ENCODE measurements around the gene PYGO2. TPM values are rescaled to one million over a fixed set of nuclear protein-coding genes. Genes with fewer than 3 reads are reported as not detected.

Gene PYGO2
- total RNA-seq, 2 experiments from 2014 or later: 55.3 TPM

- no peaks in the 10 kb centered on the region for H3K36me3 Mint-ChIP-seq
- POLR2A ChIA-PET: interaction anchor here (1.1 to 1.5 kb wide), 4 partner anchors 8 to 255 kb away, joined by 3 to 4 read pairs (median 4); partner anchors contain the start of gene FLAD1
- H3K27me3 Mint-ChIP-seq: no peaks in the 10 kb centered on the region
- peaks cover 44% of the 10 kb centered on the region for H3K4me1 Mint-ChIP-seq
- no peak for DNase-seq
- H3K9me3 Mint-ChIP-seq: no peaks in the 10 kb centered on the region
- H3K27ac Mint-ChIP-seq: peak overlapping the region; percentile 91
- no peak for ATAC-seq (ENCODE audit: low read depth)
- H3K4me3 Mint-ChIP-seq: peak overlapping the region; percentile 97
Observed at GRCh38 chr1:155003766-155004351, 42.3 kb upstream of the PYGO2 start.

- DNase-seq (no peak), ATAC-seq (ENCODE audit: low read depth) (no peak)
- Mint-ChIP-seq H3K27me3 (no peaks in the 10 kb centered on the region), H3K9me3 (no peaks in the 10 kb centered on the region), H3K4me1 (peaks cover 44% of the 10 kb centered on the region), H3K27ac (peak overlapping the region; percentile 91), H3K36me3 (no peaks in the 10 kb centered on the region), H3K4me3 (peak overlapping the region; percentile 97)
- POLR2A ChIA-PET: interaction anchor here (1.1 to 1.5 kb wide), 5 partner anchors 9 to 255 kb away, joined by 3 to 4 read pairs (median 3); partner anchors contain the start of genes FLAD1 and PYGO2
Observed at GRCh38 chr1:155003227-155003765, 41.7 kb upstream of the PYGO2 start.

GRCh38 chr1:155002464-155003226, 41.1 kb upstream of the PYGO2 start, which contains the start of gene ZBTB7B:
Gene ZBTB7B, plus strand, starts transcription at chr1:155002802. Its CDS starts 11,859 bp downstream, at chr1:155014661.
- POLR2A ChIA-PET: interaction anchor here (1.2 to 1.3 kb wide), 3 partner anchors 29 to 256 kb away, joined by 3 to 8 read pairs (median 3); partner anchors contain the start of gene PYGO2
- Mint-ChIP-seq H3K27ac (peak within 1 kb of the TSS; percentile 99), H3K9me3 (no peaks in the 10 kb centered on the region), H3K4me3 (peak within 1 kb of the TSS; percentile 99), H3K27me3 (no peaks in the 10 kb centered on the region), H3K36me3 (no peaks in the 10 kb centered on the region), H3K4me1 (peaks cover 49% of the 10 kb centered on the region)
- no peak for DNase-seq
- ATAC-seq (ENCODE audit: low read depth): no peak

GRCh38 chr1:155001675-155002463, 40.3 kb upstream of the PYGO2 start:
- no peaks in the 10 kb centered on the region for H3K36me3 Mint-ChIP-seq
- H3K27me3 Mint-ChIP-seq: no peaks in the 10 kb centered on the region
- peak; percentile 68 for ATAC-seq (ENCODE audit: low read depth)
- no peaks in the 10 kb centered on the region for H3K9me3 Mint-ChIP-seq
- peak; percentile 96 for DNase-seq
- H3K4me1 Mint-ChIP-seq: peaks cover 52% of the 10 kb centered on the region
- POLR2A ChIA-PET: interaction anchor here (0.7 to 3.8 kb wide), 8 partner anchors 9 to 65 kb away, joined by 3 to 22 read pairs (median 4); partner anchors contain the start of genes PBXIP1, PMVK and PYGO2
- H3K27ac Mint-ChIP-seq: peak overlapping the region; percentile 99
- H3K4me3 Mint-ChIP-seq: peak overlapping the region; percentile 99

- peak overlapping the region; percentile 88 for H3K27ac Mint-ChIP-seq
- ATAC-seq (ENCODE audit: low read depth) (no peak), DNase-seq (no peak)
- H3K9me3 Mint-ChIP-seq: no peaks in the 10 kb centered on the region
- peaks cover 47% of the 10 kb centered on the region for H3K4me1 Mint-ChIP-seq
- no peaks in the 10 kb centered on the region for H3K36me3 Mint-ChIP-seq
- POLR2A ChIA-PET: interaction anchor here (0.7 to 3.8 kb wide), 7 partner anchors 9 to 65 kb away, joined by 3 to 22 read pairs (median 4); partner anchors contain the start of genes PBXIP1 and PMVK
- H3K4me3 Mint-ChIP-seq: peak overlapping the region; percentile 99
- H3K27me3 Mint-ChIP-seq: no peaks in the 10 kb centered on the region
Observed at GRCh38 chr1:155001425-155001674, 39.8 kb upstream of the PYGO2 start.

- Mint-ChIP-seq H3K27ac (peak overlapping the region; percentile 88), H3K27me3 (no peaks in the 10 kb centered on the region), H3K36me3 (no peaks in the 10 kb centered on the region), H3K4me1 (peaks cover 45% of the 10 kb centered on the region), H3K4me3 (peak overlapping the region; percentile 99), H3K9me3 (no peaks in the 10 kb centered on the region)
- peak; percentile 90 for DNase-seq
- ATAC-seq (ENCODE audit: low read depth): peak; percentile 52
- POLR2A ChIA-PET: interaction anchor here (0.7 to 3.8 kb wide), 12 partner anchors 10 to 64 kb away, joined by 3 to 30 read pairs (median 6); partner anchors contain the start of genes ADAM15, CKS1B, FLAD1 and PBXIP1
Observed at GRCh38 chr1:155000726-155001424, 39.3 kb upstream of the PYGO2 start.

GRCh38 chr1:155000411-155000725, 38.8 kb upstream of the PYGO2 start:
- H3K9me3 Mint-ChIP-seq: no peaks in the 10 kb centered on the region
- peaks cover 43% of the 10 kb centered on the region for H3K4me1 Mint-ChIP-seq
- H3K27me3 Mint-ChIP-seq: no peaks in the 10 kb centered on the region
- H3K4me3 Mint-ChIP-seq: peak overlapping the region; percentile 99
- no peak for ATAC-seq (ENCODE audit: low read depth)
- no peak for DNase-seq
- H3K36me3 Mint-ChIP-seq: no peaks in the 10 kb centered on the region
- POLR2A ChIA-PET: interaction anchor here (1.3 to 3.8 kb wide), 7 partner anchors 11 to 51 kb away, joined by 3 to 30 read pairs (median 10); partner anchors contain the start of genes ADAM15, CKS1B, FLAD1 and PBXIP1
- peak overlapping the region; percentile 90 for H3K27ac Mint-ChIP-seq

GRCh38 chr1:154999571-155000410, 38.2 kb upstream of the PYGO2 start:
- ATAC-seq (ENCODE audit: low read depth): no peak
- peaks cover 44% of the 10 kb centered on the region for H3K4me1 Mint-ChIP-seq
- POLR2A ChIA-PET: interaction anchor here (1.3 to 3.8 kb wide), 7 partner anchors 12 to 51 kb away, joined by 3 to 30 read pairs (median 10); partner anchors contain the start of genes ADAM15, CKS1B, FLAD1 and PBXIP1
- no peaks in the 10 kb centered on the region for H3K9me3 Mint-ChIP-seq
- peak overlapping the region; percentile 90 for H3K27ac Mint-ChIP-seq
- no peaks in the 10 kb centered on the region for H3K36me3 Mint-ChIP-seq
- H3K4me3 Mint-ChIP-seq: peak overlapping the region; percentile 99
- no peaks in the 10 kb centered on the region for H3K27me3 Mint-ChIP-seq
- no peak for DNase-seq

- no peaks in the 10 kb centered on the region for H3K9me3 Mint-ChIP-seq
- POLR2A ChIA-PET: interaction anchor here (0.7 to 3.8 kb wide), 10 partner anchors 13 to 86 kb away, joined by 3 to 30 read pairs (median 8); partner anchors contain the start of genes ADAM15, CKS1B, FLAD1 and PBXIP1
- H3K36me3 Mint-ChIP-seq: no peaks in the 10 kb centered on the region
- peak; percentile 3 for ATAC-seq (ENCODE audit: low read depth)
- peaks cover 40% of the 10 kb centered on the region for H3K4me1 Mint-ChIP-seq
- no peaks in the 10 kb centered on the region for H3K27me3 Mint-ChIP-seq
- H3K27ac Mint-ChIP-seq: peak overlapping the region; percentile 82
- H3K4me3 Mint-ChIP-seq: peak overlapping the region; percentile 86
- peak; percentile 78 for DNase-seq
Observed at GRCh38 chr1:154998818-154999570, 37.4 kb upstream of the PYGO2 start.

GRCh38 chr1:154998201-154998780, 36.7 kb upstream of the PYGO2 start:
- Mint-ChIP-seq H3K27me3 (no peaks in the 10 kb centered on the region), H3K36me3 (no peaks in the 10 kb centered on the region), H3K9me3 (no peaks in the 10 kb centered on the region), H3K4me3 (peak overlapping the region; percentile 86), H3K27ac (peak overlapping the region; percentile 12), H3K4me1 (peaks cover 38% of the 10 kb centered on the region)
- DNase-seq (no peak), ATAC-seq (ENCODE audit: low read depth) (no peak)
- POLR2A ChIA-PET: interaction anchor here (0.7 to 3.8 kb wide), 6 partner anchors 13 to 87 kb away, joined by 3 to 30 read pairs (median 8); partner anchors contain the start of genes FLAD1, PBXIP1 and PYGO2

All from activated naive CD8-positive, alpha-beta T cell treated with anti-CD3 and anti-CD28 coated beads, Interleukin-2, amount 10 ng/mL, durations not matched to agents 7 days and 5 days (primary cell).